GM20431 (cell line): Measurements from ENCODE around the gene PDILT.

Experiments used
- in situ Hi-C: fragments of 300-500 bp; cut with MseI, MboI; formaldehyde crosslinking; loops from one replicate; pipeline ENCODE4 v1.15.0; 2020; ENCODE audit warnings: low sequenced_read_pairs; ENCODE audit not compliant: unreplicated experiment

PDILT gene

GRCh38 chr16:20329392-20330138 lies 75.0 kb downstream of the PDILT start:
- in situ Hi-C loops, result no loop called here

- in situ Hi-C loops, result no loop called here
Observed at GRCh38 chr16:20327444-20328041, 77.0 kb downstream of the PDILT start, which contains the start of gene GP2. TSS of gene GP2 (minus strand) at chr16:20327513. CDS start at chr16:20326431, 1,082 bp downstream.

GRCh38 chr16:20326321-20326720 lies 78.2 kb downstream of the PDILT start:
- in situ Hi-C loops, result no loop called here

- in situ Hi-C loops, result no loop called here
Observed at GRCh38 chr16:20325005-20325404, 79.5 kb downstream of the PDILT start.

- in situ Hi-C loops, result loop anchor here (25.0 kb wide), 1 partner anchor 411 kb away; no protein-coding TSS in a partner anchor
Observed at GRCh38 chr16:20323591-20324117, 80.9 kb downstream of the PDILT start.

GRCh38 chr16:20322696-20323095 lies 81.8 kb downstream of the PDILT start:
- in situ Hi-C loops, result loop anchor here (25.0 kb wide), 1 partner anchor 410 kb away; no protein-coding TSS in a partner anchor

GRCh38 chr16:20321671-20322070 lies 82.9 kb downstream of the PDILT start:
- in situ Hi-C loops, result loop anchor here (25.0 kb wide), 1 partner anchor 409 kb away; no protein-coding TSS in a partner anchor

GRCh38 chr16:20321051-20321450 lies 83.5 kb downstream of the PDILT start:
- in situ Hi-C loops, result loop anchor here (25.0 kb wide), 1 partner anchor 409 kb away; no protein-coding TSS in a partner anchor

GRCh38 chr16:20320592-20320991 lies 83.9 kb downstream of the PDILT start:
- in situ Hi-C loops, result loop anchor here (25.0 kb wide), 1 partner anchor 408 kb away; no protein-coding TSS in a partner anchor

GRCh38 chr16:20320178-20320577 lies 84.4 kb downstream of the PDILT start:
- in situ Hi-C loops, result loop anchor here (25.0 kb wide), 1 partner anchor 408 kb away; no protein-coding TSS in a partner anchor

- in situ Hi-C loops, result loop anchor here (25.0 kb wide), 1 partner anchor 407 kb away; no protein-coding TSS in a partner anchor
Observed at GRCh38 chr16:20319406-20319805, 85.1 kb downstream of the PDILT start.

- in situ Hi-C loops, result loop anchor here (25.0 kb wide), 1 partner anchor 406 kb away; no protein-coding TSS in a partner anchor
Observed at GRCh38 chr16:20318437-20318836, 86.1 kb downstream of the PDILT start.

GRCh38 chr16:20318006-20318405 lies 86.5 kb downstream of the PDILT start:
- in situ Hi-C loops, result loop anchor here (25.0 kb wide), 1 partner anchor 406 kb away; no protein-coding TSS in a partner anchor

- in situ Hi-C loops, result loop anchor here (25.0 kb wide), 1 partner anchor 405 kb away; no protein-coding TSS in a partner anchor
Observed at GRCh38 chr16:20317117-20317516, 87.4 kb downstream of the PDILT start.

GRCh38 chr16:20316715-20317114 lies 87.8 kb downstream of the PDILT start:
- in situ Hi-C loops, result loop anchor here (25.0 kb wide), 1 partner anchor 404 kb away; no protein-coding TSS in a partner anchor

GRCh38 chr16:20315764-20316163 lies 88.8 kb downstream of the PDILT start:
- in situ Hi-C loops, result loop anchor here (25.0 kb wide), 1 partner anchor 403 kb away; no protein-coding TSS in a partner anchor

GRCh38 chr16:20314575-20314974 lies 90.0 kb downstream of the PDILT start:
- in situ Hi-C loops, result loop anchor here (25.0 kb wide), 1 partner anchor 402 kb away; no protein-coding TSS in a partner anchor

GRCh38 chr16:20313741-20314140 lies 90.8 kb downstream of the PDILT start:
- in situ Hi-C loops, result loop anchor here (25.0 kb wide), 1 partner anchor 401 kb away; no protein-coding TSS in a partner anchor

GRCh38 chr16:20312536-20313095 lies 91.9 kb downstream of the PDILT start:
- in situ Hi-C loops, result loop anchor here (25.0 kb wide), 1 partner anchor 400 kb away; no protein-coding TSS in a partner anchor

GRCh38 chr16:20311548-20311947 lies 93.0 kb downstream of the PDILT start:
- in situ Hi-C loops, result loop anchor here (25.0 kb wide), 1 partner anchor 399 kb away; no protein-coding TSS in a partner anchor
